AG10803 (cell line): Measurements from ENCODE around the gene CRAMP1.

Experiments
- DNase-seq: peaks from one replicate; pipeline ENCODE4 v3.0.0; 2010; ENCODE audit warnings: low read depth
- H3K4me3 ChIP-seq: 2 replicates; pipeline ENCODE4 v1.5.1; 2011; ENCODE audit warnings: mild to moderate bottlenecking, low read length, control low read depth
- CTCF ChIP-seq: conservative IDR thresholded peaks from 2 replicates; pipeline ENCODE4 v1.5.1; 2011; ENCODE audit warnings: mild to moderate bottlenecking, low read length, control low read depth, inconsistent platforms

The CRAMP1 gene

GRCh38 chr16:1689853-1690252 lies 77.7 kb downstream of the CRAMP1 start:
- DNase-seq = no peak
- no peak overlapping the region for H3K4me3 ChIP-seq
- TF ChIP-seq CTCF = no peak

- DNase-seq = no peak
- H3K4me3 ChIP-seq = no peak overlapping the region
- TF ChIP-seq CTCF = no peak
These were observed 78.7 kb downstream of the CRAMP1 start for GRCh38 chr16:1690810-1691209.

- no peak overlapping the region for H3K4me3 ChIP-seq
- TF ChIP-seq CTCF = peak; percentile 31
- DNase-seq = peak; percentile 19
These were observed 79.1 kb downstream of the CRAMP1 start for GRCh38 chr16:1691276-1691675.

- H3K4me3 ChIP-seq = no peak overlapping the region
- DNase-seq = peak; percentile 40
- no peak for TF ChIP-seq CTCF
These were observed 79.8 kb downstream of the CRAMP1 start for GRCh38 chr16:1691956-1692355.

GRCh38 chr16:1696863-1697262 lies 84.7 kb downstream of the CRAMP1 start:
- no peak for DNase-seq
- H3K4me3 ChIP-seq = no peak overlapping the region
- TF ChIP-seq CTCF = no peak

- DNase-seq = no peak
- no peak for TF ChIP-seq CTCF
- H3K4me3 ChIP-seq = no peak overlapping the region
These were observed 86.5 kb downstream of the CRAMP1 start for GRCh38 chr16:1698680-1699079.

GRCh38 chr16:1700246-1700645 lies 88.1 kb downstream of the CRAMP1 start:
- H3K4me3 ChIP-seq = no peak overlapping the region
- no peak for DNase-seq
- TF ChIP-seq CTCF = no peak
